AG09319 (cell line): ENCODE measurements around the gene PER1.

ENCODE experiments used
- DNase-seq: peaks from one replicate; pipeline ENCODE4 v3.0.0-alpha.2; 2010; ENCODE audit warnings: low read depth; ENCODE audit errors: extremely low read depth
- TF ChIP-seq, protein P1 (sequence below): IDR thresholded peaks from 2 replicates; pipeline ENCODE4 v1.5.1; 2011; ENCODE audit warnings: low read depth, mild to moderate bottlenecking, inconsistent platforms, low read length, moderate library complexity

The PER1 gene

GRCh38 chr17:8124350-8125153, 27.7 kb downstream of the PER1 start:
- DNase-seq = no peak
- TF ChIP-seq, protein P1, sequence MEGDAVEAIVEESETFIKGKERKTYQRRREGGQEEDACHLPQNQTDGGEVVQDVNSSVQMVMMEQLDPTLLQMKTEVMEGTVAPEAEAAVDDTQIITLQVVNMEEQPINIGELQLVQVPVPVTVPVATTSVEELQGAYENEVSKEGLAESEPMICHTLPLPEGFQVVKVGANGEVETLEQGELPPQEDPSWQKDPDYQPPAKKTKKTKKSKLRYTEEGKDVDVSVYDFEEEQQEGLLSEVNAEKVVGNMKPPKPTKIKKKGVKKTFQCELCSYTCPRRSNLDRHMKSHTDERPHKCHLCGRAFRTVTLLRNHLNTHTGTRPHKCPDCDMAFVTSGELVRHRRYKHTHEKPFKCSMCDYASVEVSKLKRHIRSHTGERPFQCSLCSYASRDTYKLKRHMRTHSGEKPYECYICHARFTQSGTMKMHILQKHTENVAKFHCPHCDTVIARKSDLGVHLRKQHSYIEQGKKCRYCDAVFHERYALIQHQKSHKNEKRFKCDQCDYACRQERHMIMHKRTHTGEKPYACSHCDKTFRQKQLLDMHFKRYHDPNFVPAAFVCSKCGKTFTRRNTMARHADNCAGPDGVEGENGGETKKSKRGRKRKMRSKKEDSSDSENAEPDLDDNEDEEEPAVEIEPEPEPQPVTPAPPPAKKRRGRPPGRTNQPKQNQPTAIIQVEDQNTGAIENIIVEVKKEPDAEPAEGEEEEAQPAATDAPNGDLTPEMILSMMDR = no peak

DNA sequence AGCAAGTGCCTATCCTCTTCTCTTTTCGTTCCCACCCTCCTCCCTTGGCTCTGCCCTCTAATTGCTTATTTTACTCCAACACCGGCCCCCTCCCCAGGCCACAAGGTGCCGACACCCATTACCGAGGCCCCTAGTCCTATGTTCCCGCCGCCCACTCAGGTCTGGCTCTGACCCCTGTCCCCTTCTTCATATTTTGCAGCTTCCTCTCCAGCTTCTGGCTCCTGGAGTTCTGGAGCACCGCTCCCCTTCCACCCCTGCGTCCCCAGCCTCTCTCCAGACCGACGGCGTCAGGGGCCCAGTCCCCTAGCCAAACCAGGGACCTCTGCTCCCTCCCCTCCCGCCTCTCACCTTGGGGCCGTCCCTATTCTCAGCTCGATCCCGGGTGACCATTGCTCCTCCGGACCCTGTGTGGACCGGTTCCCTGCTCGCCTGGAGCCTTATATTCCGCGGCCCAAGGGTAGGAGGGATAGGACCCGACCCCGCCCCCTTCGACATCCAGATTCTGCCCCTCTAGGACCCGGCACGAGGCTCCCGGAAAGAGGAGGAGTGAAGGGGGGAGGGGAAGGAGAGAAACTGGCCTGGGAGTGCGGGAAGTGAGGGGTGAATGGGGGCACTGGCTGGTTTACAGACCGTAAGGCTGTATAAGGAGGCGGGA, 28.4 kb downstream of the PER1 start, which contains the start of gene HES7:
HES7 (minus strand) TSS at position 412 of the 655 bp plus-strand sequence; CDS start at position 390, 22 bp downstream.
- DNase-seq = no peak
- TF ChIP-seq, protein P1 = no peak

GRCh38 chr17:8122924-8123694, 29.1 kb downstream of the PER1 start:
- TF ChIP-seq, protein P1 = no peak
- no peak for DNase-seq

DNA sequence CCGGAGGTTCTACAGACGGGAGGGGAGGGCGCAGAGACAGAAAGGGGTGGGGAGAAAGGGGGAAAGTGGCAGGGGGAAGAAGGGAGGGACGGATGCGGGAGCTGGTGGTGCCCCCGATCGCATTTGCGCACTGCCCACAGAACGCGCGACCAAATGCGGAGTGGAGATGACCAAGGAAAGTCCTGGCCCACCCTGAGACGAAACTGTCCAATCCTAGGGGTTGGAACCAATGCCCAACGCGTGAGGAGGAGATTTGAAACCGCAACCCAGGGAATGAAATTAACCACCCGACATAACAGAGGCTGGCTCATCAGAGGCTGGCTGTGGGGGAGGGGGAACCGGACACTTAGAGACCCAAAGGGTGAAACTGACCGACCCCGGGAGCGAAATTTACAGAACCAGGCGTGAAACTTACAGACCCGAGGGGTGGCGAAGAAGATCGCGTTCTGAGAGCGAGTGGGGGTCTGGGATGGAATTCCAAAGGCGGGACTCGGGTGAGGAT, 29.7 kb downstream of the PER1 start:
- TF ChIP-seq, protein P1 = no peak
- no peak for DNase-seq

DNA sequence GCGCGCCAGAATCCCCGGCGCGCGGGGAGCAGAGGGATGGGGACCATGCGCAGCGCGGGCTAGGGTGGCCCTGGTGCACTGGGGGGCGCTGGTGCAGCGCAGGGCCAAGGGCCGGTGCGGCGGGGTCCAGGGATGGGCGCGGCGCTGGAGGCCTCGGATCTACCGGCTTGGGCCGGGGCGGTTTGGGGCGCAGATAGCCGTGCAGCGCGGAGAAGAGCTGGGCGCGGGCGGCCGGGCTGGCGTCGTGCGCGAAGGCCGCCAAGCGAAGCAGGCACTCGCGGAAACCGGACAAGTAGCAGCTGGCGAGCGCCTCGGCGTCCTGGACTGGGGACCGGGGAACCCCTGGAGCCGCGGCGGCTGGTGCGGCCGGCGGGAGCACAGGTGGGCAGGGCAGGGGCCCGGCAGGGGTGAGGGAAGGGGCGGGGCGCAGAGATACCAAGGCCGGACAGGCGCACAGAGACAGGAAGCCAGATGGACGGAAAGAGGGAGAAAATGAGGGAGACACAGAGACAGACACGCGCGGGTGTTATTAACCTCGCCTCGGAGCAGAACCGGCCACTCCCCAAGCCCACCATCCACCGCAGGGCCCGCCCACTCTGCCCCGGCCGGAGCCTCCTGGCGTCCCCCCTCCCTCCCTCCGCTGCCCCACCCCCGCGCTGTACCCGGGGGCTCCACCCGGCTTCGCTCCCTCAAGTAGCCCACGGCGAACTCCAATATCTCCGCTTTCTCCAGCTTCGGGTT, 30.4 kb downstream of the PER1 start:
- no peak for DNase-seq

DNA sequence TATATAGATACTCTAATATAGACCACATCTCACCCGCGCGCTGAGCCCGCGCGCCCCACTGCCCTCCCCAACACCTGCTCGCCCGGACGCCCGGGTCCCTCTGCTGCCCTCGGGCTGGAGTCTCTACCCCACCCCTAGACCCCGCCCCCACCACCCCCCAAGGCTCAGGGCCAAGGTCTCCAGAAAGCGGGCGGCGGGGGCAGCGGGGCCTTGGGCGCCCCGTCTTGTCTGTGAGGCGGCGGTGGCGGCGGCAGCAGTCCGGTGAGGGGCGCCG, 30.9 kb downstream of the PER1 start:
- DNase-seq = no peak

More for the DNA sequence above, 30.4 kb downstream of the PER1 start:
- TF ChIP-seq, protein P1 = peak; percentile 37

More for the DNA sequence above, 30.9 kb downstream of the PER1 start:
- TF ChIP-seq, protein P1 = no peak
